C4-2B (cell line): ENCODE results near the gene TMEM132E.

Experiments
- CTCF ChIP-seq: fragments of 450-650 bp; conservative IDR thresholded peaks from 2 replicates; pipeline ENCODE4 v1.5.1; 2017; ENCODE audit warnings: mild to moderate bottlenecking
- ZFX ChIP-seq: fragments of 450-650 bp; IDR thresholded peaks from 2 replicates; pipeline ENCODE4 v1.6.1; 2017

DNA sequence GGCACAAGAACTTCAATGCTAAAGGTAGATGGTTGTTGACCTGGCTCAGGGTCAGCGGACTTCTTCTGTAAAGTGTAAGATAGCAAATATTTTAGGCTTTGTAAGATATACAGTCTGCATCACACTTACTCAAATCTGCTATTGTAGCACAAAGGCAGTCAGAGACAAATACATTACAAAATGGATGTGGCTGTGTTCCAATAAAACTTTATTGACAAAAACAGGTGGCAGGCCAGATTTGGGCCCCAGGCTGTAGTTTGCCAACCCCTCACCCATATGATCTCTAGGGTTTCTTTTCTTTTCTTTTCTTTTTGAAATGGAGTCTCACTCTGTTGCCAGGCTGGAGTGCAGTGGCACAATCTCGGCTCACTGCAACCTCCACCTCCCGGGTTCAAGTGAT is 39.5 kb upstream of the TMEM132E start:
- TF ChIP-seq CTCF = no peak
- no peak for TF ChIP-seq ZFX
